HG03097 (cell line): Measurements from ENCODE around the gene TMEM97.
"Not testable (repeated sequence)": the region's sequence is repeated elsewhere in the genome, so short reads cannot be mapped to it uniquely, and the experiment has no call there.

Experiments
- ATAC-seq: cut with Tn5 transposase; IDR thresholded peaks from one replicate; pipeline ENCODE4 v1.9.1; 2021; ENCODE audit not compliant: unreplicated experiment, low FRiP score

The TMEM97 gene

DNA sequence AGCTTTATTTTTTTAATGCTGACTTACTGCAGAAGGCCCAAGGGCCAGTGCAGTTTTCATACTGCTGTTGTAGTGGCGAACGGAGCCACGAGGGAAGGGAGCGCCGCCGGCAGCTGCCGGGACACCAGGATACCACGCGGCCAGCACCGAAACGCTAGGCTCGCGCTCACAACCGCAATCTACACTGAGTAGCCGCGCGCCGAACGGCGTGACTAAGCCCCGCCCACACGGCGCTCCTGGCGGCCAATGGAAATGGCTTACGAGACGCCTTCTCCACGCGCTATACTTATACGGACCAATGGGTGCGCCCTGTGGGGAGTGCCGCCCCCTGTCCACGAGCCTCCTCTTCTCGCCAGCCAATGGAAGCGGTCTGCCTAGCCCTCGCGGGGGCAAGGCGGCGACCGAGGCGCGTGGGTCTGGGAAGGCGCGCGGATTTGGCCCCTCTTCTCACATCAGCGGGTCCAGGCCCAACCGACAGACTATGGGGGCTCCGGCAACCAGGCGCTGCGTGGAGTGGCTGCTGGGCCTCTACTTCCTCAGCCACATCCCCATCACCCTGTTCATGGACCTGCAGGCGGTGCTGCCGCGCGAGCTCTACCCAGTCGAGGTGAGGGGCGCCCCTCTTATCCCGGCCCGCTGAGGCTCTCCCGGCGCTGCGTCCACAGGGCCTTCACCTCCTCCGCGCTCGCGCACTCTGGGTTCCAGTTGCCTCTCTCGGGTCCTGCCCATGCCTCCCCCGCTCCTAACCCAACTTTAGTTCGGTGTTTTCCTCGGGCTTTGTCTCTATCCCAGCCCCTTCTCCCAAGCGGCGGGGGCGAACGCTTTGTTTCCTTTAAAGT, at the start of gene TMEM97:
TMEM97 (plus strand) TSS at position 442 of the 839 bp plus-strand sequence; CDS start at position 482, 40 bp downstream.
- peak; percentile 92 for ATAC-seq

DNA sequence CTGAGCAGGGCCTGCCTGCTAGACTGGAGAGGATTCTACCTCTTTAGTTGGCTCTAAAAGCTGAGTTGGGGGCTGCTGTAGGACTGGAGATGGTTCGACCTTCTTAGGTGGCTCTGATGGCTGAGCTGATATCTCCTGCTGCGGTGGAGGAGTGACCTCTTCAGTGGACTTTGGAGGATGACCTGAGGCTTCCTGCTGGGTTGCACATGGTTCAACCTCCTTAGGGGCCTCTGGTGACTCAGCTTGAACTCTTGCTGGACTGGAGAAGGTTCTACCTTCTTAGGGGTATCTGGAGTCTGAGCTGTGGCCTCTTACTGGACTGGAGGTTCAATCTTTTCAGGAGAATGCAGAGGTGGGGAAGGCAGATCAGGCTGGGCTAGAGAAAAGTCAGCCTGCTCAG, 48.9 kb upstream of the TMEM97 start:
- no peak for ATAC-seq

DNA sequence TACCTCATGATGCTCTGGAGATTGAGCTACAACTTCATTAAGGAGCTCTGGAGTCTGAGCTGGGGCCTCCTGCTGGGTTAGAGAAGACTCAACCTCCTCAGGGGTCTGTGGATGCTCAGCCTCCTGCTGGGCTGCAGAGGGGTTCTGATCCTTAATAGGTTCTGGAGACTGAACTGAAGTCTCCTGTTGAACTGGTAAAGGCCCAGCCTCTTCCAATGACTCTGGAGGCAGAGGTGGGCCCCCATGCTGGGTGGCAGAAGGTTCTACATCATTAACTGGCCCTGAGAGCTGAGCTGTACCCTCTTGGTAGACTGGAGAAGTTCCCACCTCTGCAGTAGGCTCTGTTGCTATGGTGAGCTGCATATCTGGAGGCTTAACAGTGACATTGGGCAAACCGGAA, 48.1 kb upstream of the TMEM97 start:
- no peak for ATAC-seq

DNA sequence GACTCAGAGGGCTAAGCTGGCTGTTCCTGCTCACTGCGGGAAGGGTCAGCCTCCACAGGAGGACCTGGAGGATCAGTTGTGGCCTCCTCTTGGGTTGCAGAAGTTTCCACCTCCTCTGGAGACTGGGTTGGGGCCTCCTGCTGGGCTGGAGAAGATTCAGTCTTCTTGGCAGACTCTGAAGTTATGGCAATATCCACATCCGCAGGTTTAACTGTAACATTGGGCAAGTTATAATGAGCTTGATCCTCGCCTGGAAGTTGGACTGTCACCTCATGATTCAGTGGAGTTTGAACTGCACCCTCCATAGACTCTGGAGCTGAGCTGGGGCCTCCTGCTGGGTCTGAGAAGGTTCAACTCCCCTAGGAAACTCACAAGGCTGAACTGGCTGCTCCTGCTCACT, 47.6 kb upstream of the TMEM97 start:
- ATAC-seq: no peak

DNA sequence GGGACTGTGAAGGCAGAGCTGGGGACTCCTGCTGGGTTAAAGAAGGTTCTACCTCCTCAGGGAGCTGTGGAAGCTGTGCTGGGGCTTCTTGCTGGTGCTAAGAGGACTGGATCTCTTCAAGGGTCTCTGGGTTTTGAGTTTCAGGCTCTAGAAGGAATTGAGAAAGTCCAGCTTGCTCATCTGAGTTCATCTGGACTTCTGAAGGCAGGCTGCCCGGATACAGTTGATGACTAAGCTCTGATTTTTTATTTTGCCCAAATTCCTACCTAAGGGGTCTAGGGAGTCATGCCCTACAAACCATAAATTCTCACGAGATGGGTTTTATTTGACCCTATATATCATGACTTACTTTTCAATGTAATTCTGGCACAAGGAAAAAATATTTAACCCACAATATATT, 46.8 kb upstream of the TMEM97 start:
- ATAC-seq: no peak

DNA sequence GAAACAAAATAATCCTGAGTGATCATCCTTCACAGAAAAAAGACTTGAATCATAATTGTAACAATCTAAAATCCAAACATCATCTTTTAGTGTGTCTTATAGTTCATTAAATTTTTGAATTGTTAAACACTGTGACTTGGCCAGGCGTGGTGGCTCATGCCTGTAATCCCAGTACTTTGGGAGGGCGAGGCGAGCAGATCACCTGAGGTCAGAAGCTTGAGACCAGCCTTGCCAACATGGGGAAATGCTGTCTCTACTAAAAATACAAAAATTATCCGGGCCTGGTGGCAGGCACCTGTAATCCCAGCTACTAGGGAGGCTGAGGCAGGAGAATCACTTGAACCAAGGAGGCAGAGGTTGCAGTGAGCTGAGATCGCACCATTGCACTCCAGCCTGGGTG, 45.7 kb upstream of the TMEM97 start:
- ATAC-seq: not testable (repeated sequence)

DNA sequence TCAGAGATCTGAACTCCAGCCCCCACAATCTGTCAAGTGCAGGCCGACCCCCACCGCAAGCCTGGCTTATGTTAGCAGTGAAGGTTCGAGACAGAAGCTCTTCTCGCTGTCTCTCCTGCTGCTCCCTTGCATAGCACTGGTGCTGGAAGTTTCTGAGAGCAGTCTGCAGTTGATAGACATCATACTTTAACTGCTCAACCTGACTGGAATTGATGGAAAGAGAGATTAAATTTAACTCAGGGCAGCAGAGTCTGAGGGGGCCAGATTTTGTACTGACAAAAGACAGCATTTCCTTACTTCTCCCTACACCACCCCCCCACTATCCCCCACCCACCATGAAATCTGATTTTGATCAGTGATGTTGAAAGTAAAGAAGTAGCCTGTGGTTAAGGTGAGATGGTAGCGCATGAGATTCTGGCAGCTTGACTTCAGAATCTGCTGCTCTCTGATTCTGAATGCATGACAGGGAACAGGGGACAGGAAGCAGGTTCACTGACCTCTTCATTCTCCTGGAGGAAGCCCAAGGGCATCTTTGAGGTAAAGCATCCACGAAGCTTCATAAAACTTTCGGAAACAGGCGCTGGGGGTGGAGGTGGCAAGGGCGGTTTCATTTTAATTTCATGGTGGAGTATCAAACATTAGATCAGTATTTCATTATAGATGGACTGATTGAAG, 44.3 kb upstream of the TMEM97 start:
- no peak for ATAC-seq

DNA sequence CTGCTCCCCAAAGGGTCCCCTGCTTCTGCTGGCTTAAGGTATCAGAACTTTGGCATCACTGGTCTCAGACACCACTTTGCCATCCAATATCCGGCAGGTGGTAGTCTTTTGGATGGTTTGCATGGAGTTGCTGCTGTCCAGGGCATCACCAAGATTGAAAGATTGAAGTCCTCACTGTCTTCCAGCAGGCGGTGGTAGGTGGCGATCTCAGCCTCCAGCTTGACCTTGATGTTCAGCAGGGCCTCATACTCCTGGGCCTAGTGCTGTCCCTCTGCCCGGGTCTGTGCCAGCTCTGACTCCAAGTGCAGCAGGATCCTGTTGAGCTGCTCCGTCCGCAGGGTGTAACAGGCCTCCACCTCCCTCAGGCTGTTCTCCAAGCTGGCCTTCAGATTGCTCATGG, 43.0 kb upstream of the TMEM97 start:
- ATAC-seq: no peak

DNA sequence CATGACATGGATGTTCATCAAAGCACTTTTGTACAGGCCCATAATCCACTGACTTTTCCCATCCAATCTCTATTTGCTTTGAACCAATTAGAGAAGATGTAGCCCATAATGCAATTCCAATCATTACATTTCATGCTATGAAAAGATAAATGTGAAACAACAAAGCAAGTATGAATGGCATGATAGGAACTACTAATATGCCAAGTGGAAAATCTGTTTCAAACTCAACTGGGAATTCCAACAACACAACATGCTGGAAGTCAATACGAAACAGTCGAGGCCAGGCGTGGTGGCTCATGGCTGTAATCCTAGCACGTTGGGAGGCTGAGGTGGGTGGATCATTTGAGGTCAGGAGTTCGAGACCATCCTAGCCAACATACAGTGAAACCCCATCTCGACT, 39.6 kb upstream of the TMEM97 start:
- ATAC-seq: no peak

DNA sequence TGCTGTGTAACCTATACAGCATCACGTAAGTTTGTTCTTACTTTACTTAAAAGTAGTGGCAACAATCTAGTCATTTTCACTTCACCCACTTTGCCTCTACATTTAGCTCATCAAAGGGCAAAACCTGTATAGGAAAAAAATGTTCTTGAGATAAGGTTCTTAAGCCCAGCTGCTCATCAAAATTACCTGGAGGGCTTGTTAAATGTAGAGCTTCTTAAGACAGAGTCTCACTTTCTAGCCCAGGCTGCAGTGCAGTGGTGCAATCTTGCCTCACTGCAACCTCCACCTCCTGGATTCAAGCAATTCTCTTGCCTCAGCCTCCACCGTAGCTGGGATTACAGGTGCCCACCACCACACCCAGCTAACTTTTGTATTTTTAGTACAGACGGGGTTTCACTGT, 38.2 kb upstream of the TMEM97 start:
- ATAC-seq: no peak

DNA sequence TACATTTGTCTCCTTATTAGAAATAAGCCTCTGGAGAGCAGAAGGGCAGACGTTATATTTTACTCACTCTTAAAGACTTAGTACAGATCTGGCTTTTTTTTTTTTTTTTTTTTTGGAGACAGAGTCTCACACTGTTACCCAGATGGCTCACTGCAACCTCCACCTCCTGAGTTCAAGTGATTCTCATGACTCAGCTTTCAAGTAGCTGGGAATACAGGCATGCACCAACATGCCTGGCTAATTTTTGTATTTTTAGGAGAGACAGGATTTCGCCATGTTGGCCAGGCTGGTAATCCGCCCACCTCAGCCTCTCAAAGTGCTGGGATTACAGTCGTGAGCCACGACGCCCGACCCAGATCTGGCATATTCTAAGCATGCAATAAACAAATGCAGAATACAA, 36.4 kb upstream of the TMEM97 start:
- no peak for ATAC-seq

DNA sequence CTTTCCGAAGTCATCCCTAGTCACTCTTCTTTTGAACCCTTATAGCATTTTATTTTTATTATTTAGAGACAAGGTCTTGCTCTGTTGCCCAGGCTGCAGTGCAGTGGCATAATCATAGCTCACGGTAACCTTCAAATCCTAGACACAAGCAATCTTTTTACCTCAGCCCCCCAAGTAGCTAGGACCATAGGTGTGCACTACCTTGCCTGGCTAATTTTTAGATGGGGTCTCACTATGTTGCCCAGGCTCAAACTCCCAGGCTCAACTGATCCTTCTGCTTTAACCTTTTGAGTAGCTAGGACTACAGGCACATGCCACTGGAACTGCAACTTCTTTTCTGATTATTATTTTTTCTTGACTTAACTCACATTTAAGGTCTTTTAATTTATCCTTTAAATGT, 33.0 kb upstream of the TMEM97 start:
- ATAC-seq: no peak

DNA sequence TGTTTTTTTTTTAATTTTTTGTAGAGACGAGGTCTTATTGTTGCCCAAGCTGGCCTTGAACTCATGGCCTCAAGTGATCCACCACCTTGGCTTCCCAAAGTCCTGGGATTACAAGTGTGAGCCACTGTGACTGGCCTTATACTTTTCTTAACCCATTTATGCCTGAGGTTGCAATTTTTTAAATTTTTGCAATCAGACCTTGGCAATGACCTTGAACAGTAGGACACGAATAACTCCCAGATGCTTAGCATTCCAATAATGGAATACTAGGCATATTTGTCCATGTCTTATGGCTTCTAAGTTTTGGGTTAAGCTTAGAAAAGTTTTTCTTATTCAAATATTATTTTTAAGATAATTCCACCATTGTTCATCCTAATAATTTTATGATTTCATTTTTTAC, 28.3 kb upstream of the TMEM97 start:
- ATAC-seq: no peak

DNA sequence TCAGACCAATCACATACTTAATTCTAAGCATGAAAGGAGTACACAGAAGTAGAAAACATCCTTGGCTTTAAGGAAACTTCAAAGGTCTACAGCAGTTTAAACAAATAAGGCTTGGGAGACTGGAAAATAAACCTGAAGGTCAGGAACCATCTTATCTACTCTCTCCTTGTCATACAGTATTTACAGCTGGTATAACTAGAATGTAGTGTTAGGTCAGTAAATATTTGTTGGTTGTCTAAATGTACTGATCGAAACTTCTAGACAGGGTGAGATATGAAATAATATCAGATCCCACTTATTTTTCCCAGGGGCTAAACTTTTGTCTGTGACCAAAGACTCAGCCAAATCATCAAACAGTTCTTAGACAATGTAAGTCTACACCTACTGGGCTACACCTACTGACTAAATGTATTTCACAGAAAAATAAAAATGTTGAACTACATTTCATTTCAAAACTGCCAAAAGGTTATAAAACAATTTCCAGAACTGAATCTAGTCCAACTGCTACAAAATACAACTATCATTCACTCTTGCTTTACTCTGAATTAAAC, 27.1 kb upstream of the TMEM97 start:
- no peak for ATAC-seq

DNA sequence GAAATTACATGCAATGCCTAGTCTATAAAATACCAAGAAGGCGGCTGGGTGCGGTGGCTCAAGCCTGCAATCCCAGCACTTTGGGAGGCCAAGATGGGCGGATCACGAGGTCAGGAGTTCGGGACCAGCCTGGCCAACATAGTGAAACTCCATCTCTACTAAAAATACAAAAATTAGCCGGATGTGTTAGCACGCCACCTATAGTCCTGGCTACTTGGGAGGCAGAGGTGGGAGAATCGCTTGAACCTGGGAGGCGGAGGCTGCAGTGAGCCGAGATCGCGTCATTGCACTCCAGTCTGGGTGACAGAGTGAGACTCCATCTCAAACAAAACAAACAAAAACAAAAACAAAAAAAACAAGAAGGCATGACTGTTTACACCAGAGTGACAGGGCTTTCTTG, 26.1 kb upstream of the TMEM97 start:
- ATAC-seq: not testable (repeated sequence)

DNA sequence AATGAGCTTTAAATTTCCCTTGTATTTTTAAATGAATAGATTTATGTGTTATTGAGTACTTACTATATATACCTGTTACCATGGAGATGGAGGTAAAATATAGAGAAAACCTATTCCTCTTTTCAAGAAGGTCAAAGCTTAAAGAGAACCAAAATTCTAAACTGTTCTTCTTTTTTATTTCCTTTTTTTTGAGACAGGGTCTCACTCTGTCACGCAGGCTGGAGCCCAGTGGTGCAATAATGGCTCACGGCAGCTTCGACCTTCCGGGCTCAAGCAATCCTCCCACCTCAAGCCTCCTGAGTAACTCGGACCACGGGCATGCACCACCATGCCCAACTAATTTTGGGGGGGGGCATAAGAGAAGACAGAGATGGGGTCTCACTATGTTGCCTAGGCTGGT, 25.0 kb upstream of the TMEM97 start:
- ATAC-seq: no peak

DNA sequence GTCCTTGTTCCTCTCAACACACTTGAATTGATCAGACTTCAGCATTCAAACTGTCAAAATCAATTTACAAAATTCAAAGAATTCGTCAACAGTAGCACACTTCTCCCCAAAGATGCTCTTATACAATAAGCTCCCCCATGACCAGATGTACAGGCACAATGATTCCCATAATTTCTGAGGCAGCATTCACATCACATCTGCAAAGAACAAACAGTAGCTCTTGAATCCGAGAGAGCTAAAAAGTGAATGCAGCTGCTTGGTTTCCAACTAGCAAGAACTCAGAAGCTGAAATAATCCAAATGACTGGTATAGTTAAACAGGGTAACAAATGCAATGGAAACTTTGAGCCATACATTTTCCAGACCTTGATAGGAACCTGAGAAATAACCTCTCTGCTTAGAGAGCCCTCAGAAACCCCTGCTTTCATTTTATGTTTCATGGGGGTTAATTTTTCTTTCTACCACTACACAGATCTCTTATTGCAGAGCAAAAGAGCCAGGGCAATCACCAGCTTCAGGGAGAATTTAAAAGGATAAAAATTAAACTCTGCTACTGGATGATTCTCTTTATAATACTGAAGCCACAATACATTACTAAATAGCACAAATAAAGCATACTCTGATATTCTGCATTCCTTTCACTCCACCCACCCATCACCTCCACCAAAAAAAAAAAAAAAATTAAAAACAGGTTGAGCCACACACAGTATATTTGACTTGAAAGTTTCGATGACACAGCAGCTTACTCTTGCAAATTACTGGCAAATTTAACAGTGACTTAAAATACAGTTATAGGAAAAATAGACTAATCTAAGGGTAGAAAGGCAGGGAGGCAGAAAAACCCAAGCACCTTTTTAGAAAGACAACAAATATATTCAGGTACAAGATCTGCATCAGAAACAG, 23.1 kb upstream of the TMEM97 start:
- no peak for ATAC-seq

DNA sequence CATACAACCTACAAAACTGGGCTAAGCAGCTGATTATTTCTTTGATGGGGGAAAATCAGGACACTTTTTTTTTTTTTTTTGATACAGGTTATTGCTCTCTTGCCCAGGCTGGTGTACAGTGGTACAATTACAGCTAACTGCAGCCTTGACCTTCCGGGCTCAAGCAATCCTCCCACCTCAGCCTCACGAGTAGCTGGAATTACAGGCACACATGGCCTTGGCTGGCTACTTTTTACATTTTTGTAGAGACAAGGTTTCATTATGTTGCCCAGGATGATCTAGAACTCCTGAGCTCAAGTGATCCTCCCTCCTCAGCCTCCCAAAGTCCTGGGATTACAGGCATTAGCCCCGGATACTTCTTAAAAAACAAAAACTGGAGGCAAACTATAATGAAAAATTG, 20.6 kb upstream of the TMEM97 start:
- ATAC-seq: no peak

DNA sequence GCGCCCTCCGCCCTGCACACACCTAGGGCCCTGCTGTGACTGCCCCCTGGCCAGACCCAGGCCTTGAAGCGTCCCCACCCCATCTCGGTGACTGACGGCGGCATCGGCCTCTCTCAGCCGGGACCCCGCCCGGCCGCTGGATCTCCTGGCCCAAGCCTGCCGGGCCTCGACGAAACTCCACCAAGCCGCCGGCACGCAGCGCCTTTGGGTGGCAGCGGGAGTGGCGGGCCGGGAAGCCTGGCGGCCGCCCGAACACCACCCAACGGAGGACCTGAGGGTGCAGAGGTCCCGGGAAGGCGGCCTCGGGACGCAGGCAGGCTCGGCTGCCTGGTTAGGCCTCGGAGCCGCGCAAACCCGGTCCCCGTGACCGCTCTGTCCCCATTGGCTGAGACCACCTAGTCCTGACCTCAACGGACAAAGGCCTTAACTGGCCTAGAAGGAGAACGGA, 12.0 kb upstream of the TMEM97 start:
- no peak for ATAC-seq

DNA sequence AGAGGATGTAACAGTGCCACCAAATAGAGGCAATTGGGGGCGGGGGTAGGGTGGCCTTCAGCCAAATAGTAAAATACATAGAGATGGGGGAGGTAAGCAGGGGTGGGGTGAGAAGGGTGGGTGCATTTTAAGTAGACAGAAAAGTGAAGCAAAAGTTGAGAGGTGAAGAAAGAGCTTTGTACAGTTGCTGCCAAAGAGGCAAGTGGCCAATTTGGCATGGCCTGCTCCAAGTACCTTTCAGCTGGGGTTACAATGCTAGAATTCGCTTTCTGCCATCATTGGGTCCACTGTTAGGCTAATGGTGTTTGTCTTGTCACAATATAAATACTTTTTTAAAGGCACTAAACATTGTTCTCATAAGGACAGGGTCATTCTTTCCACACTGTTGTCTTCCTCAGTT, 5.2 kb upstream of the TMEM97 start:
- ATAC-seq: no peak
